GM12878 (cell line): ENCODE data around the gene INSIG1. TPM values are rescaled to one million over a fixed set of nuclear protein-coding genes. Genes with fewer than 3 reads are reported as not detected.

Experiments used
- ATAC-seq: fragments of 200-7000 bp; cut with Tn5 transposase; 3 replicates; pipeline ENCODE4 v1.9.1; 2020; ENCODE audit warnings: mild to moderate bottlenecking, moderate library complexity
- BruUV-seq: library from RNA; stranded (reverse); fragments of 400-500 nt; replicated peaks from 2 replicates; lab custom pipeline; 2021; lab: Mats Ljungman, UMichigan
- CTCF ChIA-PET: fragments of 300-600 bp; sonication (Branson Sonifier 250); formaldehyde crosslinking; extraction: SDS; loops from one replicate; lab custom pipeline; 2021; ENCODE audit warnings: inconsistent platforms; lab: Yijun Ruan, JAX
- POLR2A ChIA-PET: fragments of 350-600 bp; formaldehyde crosslinking; extraction: SDS; loops from one replicate; lab custom pipeline; 2021; ENCODE audit warnings: inconsistent platforms; lab: Charles Lee
- RAD21 ChIA-PET: fragments of 300-600 bp; sonication (Branson Sonifier 250); formaldehyde crosslinking; loops from one replicate; lab custom pipeline; 2023; ENCODE audit warnings: antibody characterized with exemption; ENCODE audit not compliant: unreplicated experiment; lab: Charles Lee
- SMC1A ChIA-PET: fragments of 300-600 bp; sonication (Branson Sonifier 250); formaldehyde crosslinking; loops from one replicate; lab custom pipeline; 2023; ENCODE audit not compliant: unreplicated experiment, uncharacterized antibody; lab: Charles Lee
- DNase-seq: peaks from one replicate; pipeline ENCODE4 v3.0.0-alpha.2; 2011; ENCODE audit warnings: low read depth, low spot score
- FAIRE-seq: peaks from 3 replicates; lab custom pipeline; 2011; peaks lifted over from hg19 to GRCh38; lab: Jason Lieb, UNC
- H2AFZ ChIP-seq: 2 replicates; pipeline ENCODE4 v1.6.0; 2011; ENCODE audit warnings: low read depth, low read length, control low read depth; ENCODE audit not compliant: control insufficient read depth
- H3K27ac ChIP-seq: 2 replicates; pipeline ENCODE4 v1.5.1; 2011; ENCODE audit warnings: control low read depth; ENCODE audit not compliant: control insufficient read depth, insufficient read depth
- H3K27me3 ChIP-seq, 2 experiments: replicated peaks in 1 of 2; 2 replicates each; pipeline versions ENCODE4 v1.6.0 to v1.6.1; 2011; ENCODE audit warnings: low read length in 1 of 2; ENCODE audit not compliant: control insufficient read depth in 2 of 2, insufficient read depth in 2 of 2
- H3K36me3 ChIP-seq, 2 experiments: 2 replicates each; pipeline ENCODE4 v1.5.1; 2011; ENCODE audit warnings: low read length in 1 of 2; ENCODE audit not compliant: control insufficient read depth in 2 of 2, insufficient read depth in 2 of 2
- H3K4me1 ChIP-seq: 2 replicates; pipeline ENCODE4 v1.6.1; 2011; ENCODE audit warnings: mild to moderate bottlenecking, low read length, moderate library complexity, mixed read lengths; ENCODE audit not compliant: control insufficient read depth, insufficient read depth
- H3K4me2 ChIP-seq: 2 replicates; pipeline ENCODE4 v1.6.0; 2011; ENCODE audit warnings: control low read depth; ENCODE audit not compliant: control insufficient read depth, insufficient read depth
- H3K4me3 ChIP-seq: fragments of 200-600 bp; sonication (generic); 2 replicates; pipeline ENCODE4 v1.5.1; 2016
- H3K79me2 ChIP-seq: 2 replicates; pipeline ENCODE4 v1.6.0; 2011; ENCODE audit warnings: low read length; ENCODE audit not compliant: control insufficient read depth, insufficient read depth
- H3K9ac ChIP-seq: 2 replicates; pipeline ENCODE4 v1.8.0; 2011; ENCODE audit warnings: low read length, control low read depth, mixed read lengths; ENCODE audit not compliant: control insufficient read depth, insufficient read depth
- H3K9me3 ChIP-seq: replicated peaks from 3 replicates; pipeline ENCODE4 v1.5.1; 2011; ENCODE audit warnings: mild to moderate bottlenecking, low read length; ENCODE audit not compliant: control insufficient read depth, insufficient read depth
- H4K20me1 ChIP-seq: 2 replicates; pipeline ENCODE4 v1.6.0; 2011; ENCODE audit not compliant: control insufficient read depth, insufficient read depth
- DPF2 ChIP-seq: fragments of 450-650 bp; IDR thresholded peaks from 2 replicates; pipeline ENCODE4 v1.6.1; 2017; ENCODE audit warnings: mild to moderate bottlenecking
- EP300 ChIP-seq, 2 experiments: fragments of 150-350 bp in 1 of 2; IDR thresholded peaks; 2 replicates each; pipeline ENCODE4 v1.6.1; 2011 to 2012; ENCODE audit warnings: low read depth in 2 of 2, low read length in 2 of 2, borderline replicate concordance in 1 of 2, improper control_type of control experiment in 1 of 2, inconsistent platforms in 1 of 2; ENCODE audit not compliant: control insufficient read depth in 1 of 2
- HDGF ChIP-seq: fragments of 450-650 bp; IDR thresholded peaks from 2 replicates; pipeline ENCODE4 v1.6.1; 2016; ENCODE audit warnings: antibody characterized with exemption
- HSF1 ChIP-seq: fragments of 150-350 bp; IDR thresholded peaks from 2 replicates; pipeline ENCODE4 v1.6.1; 2014; ENCODE audit warnings: mild to moderate bottlenecking, low read depth, low read length
- IKZF1 ChIP-seq: fragments of 450-650 bp; conservative IDR thresholded peaks from 2 replicates; pipeline ENCODE4 v1.6.1; 2017; ENCODE audit warnings: antibody characterized with exemption, mild to moderate bottlenecking
- IKZF2 ChIP-seq, 2 experiments: fragments of 450-650 bp; IDR thresholded peaks; 2 replicates each; pipeline ENCODE4 v1.6.1; 2017; ENCODE audit warnings: mild to moderate bottlenecking in 2 of 2, moderate library complexity in 2 of 2
- IRF4 ChIP-seq: IDR thresholded peaks from 2 replicates; pipeline ENCODE4 v1.6.1; 2011; ENCODE audit warnings: low read depth, low read length
- LARP7 ChIP-seq: fragments of 450-650 bp; IDR thresholded peaks from 2 replicates; pipeline ENCODE4 v1.6.1; 2017; ENCODE audit warnings: mild to moderate bottlenecking
- MYB ChIP-seq: fragments of 150-350 bp; IDR thresholded peaks from 2 replicates; pipeline ENCODE4 v1.6.1; 2014; ENCODE audit warnings: mild to moderate bottlenecking, low read depth, low read length, borderline replicate concordance
- PKNOX1 ChIP-seq: fragments of 450-650 bp; IDR thresholded peaks from 2 replicates; pipeline ENCODE4 v1.6.1; 2016; ENCODE audit warnings: mild to moderate bottlenecking
- POLR2AphosphoS5 ChIP-seq: IDR thresholded peaks from 2 replicates; pipeline ENCODE4 v1.6.1; 2011; ENCODE audit warnings: mild to moderate bottlenecking, low read length, inconsistent platforms
- ZSCAN29 ChIP-seq: fragments of 450-650 bp; IDR thresholded peaks from 2 replicates; pipeline ENCODE4 v1.6.1; 2017; ENCODE audit warnings: mild to moderate bottlenecking, moderate library complexity
- WGBS: methylation state at CpG from one replicate; pipeline ENCODE4 v1.1.6; 2016; ENCODE audit warnings: low lambda C conversion rate; ENCODE audit not compliant: insufficient replicate concordance, insufficient coverage; ENCODE audit errors: missing lambda C conversion rate; 5-methylcytosine and 5-hydroxymethylcytosine counted together
- in situ Hi-C: fragments of 300-500 bp; cut with MboI; formaldehyde crosslinking; loops from 9 replicates; pipeline ENCODE4 v1.14.3; 2018; ENCODE audit warnings: mixed read lengths
- intact Hi-C: fragments of 100-400 bp; cut with micrococcal nuclease; formaldehyde crosslinking; loops from one replicate; pipeline ENCODE4 v1.14.2; 2022; ENCODE audit not compliant: unreplicated experiment
- polyA plus RNA-seq, 11 experiments: library from polyadenylated mRNA; depleted of rRNA in 4 of 11; unstranded in 6 of 11; stranded (reverse) in 5 of 11; fragments of >200 nt; fragmentation: Nextera tagmentation in 4 of 11; fragmentation: Illumina TruSeq in 1 of 11; extraction: Ambion mirVana in 4 of 11; extraction: Trizol in 1 of 11; gene quantifications; 1 replicate in 1 of 11; 2 replicates in 10 of 11; pipeline versions ENCODE4 v1.2.1 to v1.2.3, GENCODE V29; 2011 to 2016; ENCODE audit warnings: inconsistent platforms in 2 of 11, missing spikeins in 2 of 11, low read depth in 1 of 11
- total RNA-seq, 4 experiments: library from RNA; depleted of rRNA in 3 of 4; stranded (reverse); fragments of >200 nt in 3 of 4; fragmentation: Illumina TruSeq in 1 of 4; extraction: Trizol in 1 of 4; gene quantifications; 2 replicates each; pipeline versions ENCODE4 v1.2.1 to v1.2.3, GENCODE V29; 2013 to 2021

Gene INSIG1
- total and polyA plus RNA-seq, 10 of the 15 experiments (the other 5 are each of a cell fraction or from before 2014, with no cell fraction given) = 29.6 to 168 (median 91.1) TPM

GRCh38 chr7:155289949-155290501 is 7.7 kb upstream of the INSIG1 start:
- no peaks in the 10 kb centered on the region; the same call in 2 of the 3 replicates for H3K9me3 ChIP-seq
- no peaks in the 10 kb centered on the region for H3K79me2 ChIP-seq
- BruUV-seq = no TSS peak
- FAIRE-seq (no peak), ATAC-seq (no peak), DNase-seq (no peak)
- TF ChIP-seq IRF4 (no peak), POLR2AphosphoS5 (no peak), PKNOX1 (no peak), IKZF2 (IDR thresholded peaks at IDR 0.05) (no peak), DPF2 (no peak), HDGF (no peak), MYB (no peak), HSF1 (no peak), ZSCAN29 (no peak), EP300 (IDR thresholded peaks at IDR 0.05; ENCODE audit: borderline replicate concordance in 1 of 2, control insufficient read depth in 1 of 2, low read depth in 2 of 2, low read length in 2 of 2) (no peak), LARP7 (no peak), IKZF1 (no peak)
- in situ Hi-C loops (loop anchor here (10.0 kb wide), 1 partner anchor 85 kb away; no protein-coding TSS in a partner anchor), intact Hi-C loops (loop anchor here (10.0 kb wide), 1 partner anchor 425 kb away; no protein-coding TSS in a partner anchor)
- H3K4me3 ChIP-seq = no peak overlapping the region
- no peak overlapping the region for H2AFZ ChIP-seq
- H4K20me1 ChIP-seq = no peaks in the 10 kb centered on the region
- H3K4me1 ChIP-seq = peaks cover 9% of the 10 kb centered on the region
- no peak overlapping the region for H3K27ac ChIP-seq
- CTCF ChIA-PET = no interaction called here
- WGBS = 62% methylated on average over 10 of the region's 11 CpGs
- no peak overlapping the region for H3K9ac ChIP-seq
- POLR2A ChIA-PET = no interaction called here
- RAD21 ChIA-PET = interaction anchor here (1.3 to 1.4 kb wide), 2 partner anchors 12 to 362 kb away, joined by 3 read pairs; no protein-coding TSS in a partner anchor
- SMC1A ChIA-PET = no interaction called here
- H3K36me3 ChIP-seq = no peaks in the 10 kb centered on the region
- H3K27me3 ChIP-seq = no peaks in the 10 kb centered on the region; a peak in 1 of 4 replicates
- no peak overlapping the region for H3K4me2 ChIP-seq
